LNCaP clone FGC (cell line): ENCODE measurements around the gene ZBTB38.

Source experiments
- DNase-seq: peaks from one replicate; pipeline ENCODE4 v3.0.0-alpha.2; 2011; ENCODE audit warnings: low read depth
- H3K4me3 ChIP-seq: 2 replicates; pipeline ENCODE4 v1.5.1; 2011; ENCODE audit warnings: mild to moderate bottlenecking, low read depth, low read length, control low read depth
- CTCF ChIP-seq: IDR thresholded peaks from 2 replicates; pipeline ENCODE4 v1.5.1; 2012; ENCODE audit warnings: mild to moderate bottlenecking; ENCODE audit not compliant: control insufficient read depth, insufficient read depth; ENCODE audit errors: extremely low read depth

Gene ZBTB38

GRCh38 chr3:141380279-141380678, 12.0 kb downstream of the ZBTB38 start:
- H3K4me3 ChIP-seq: no peak overlapping the region
- no peak for TF ChIP-seq CTCF
- DNase-seq: no peak

GRCh38 chr3:141380987-141381386, 12.7 kb downstream of the ZBTB38 start:
- no peak for DNase-seq
- TF ChIP-seq CTCF: no peak
- H3K4me3 ChIP-seq: no peak overlapping the region

- DNase-seq: no peak
- no peak for TF ChIP-seq CTCF
- H3K4me3 ChIP-seq: no peak overlapping the region
Observed at GRCh38 chr3:141382571-141382970, 14.3 kb downstream of the ZBTB38 start.

GRCh38 chr3:141383555-141384129, 15.3 kb downstream of the ZBTB38 start:
- no peak for DNase-seq
- no peak overlapping the region for H3K4me3 ChIP-seq
- no peak for TF ChIP-seq CTCF

- no peak for DNase-seq
- TF ChIP-seq CTCF: no peak
- no peak overlapping the region for H3K4me3 ChIP-seq
Observed at GRCh38 chr3:141384157-141384556, 15.9 kb downstream of the ZBTB38 start.

- TF ChIP-seq CTCF: no peak
- no peak for DNase-seq
- H3K4me3 ChIP-seq: no peak overlapping the region
Observed at GRCh38 chr3:141384575-141384974, 16.3 kb downstream of the ZBTB38 start.

GRCh38 chr3:141385406-141386125, 17.3 kb downstream of the ZBTB38 start:
- H3K4me3 ChIP-seq: no peak overlapping the region
- no peak for TF ChIP-seq CTCF
- DNase-seq: no peak
